Measurements from ENCODE around the gene NMT2. TPM values are rescaled to one million over a fixed set of nuclear protein-coding genes. Genes with fewer than 3 reads are reported as not detected.

NMT2 gene
- 10 to 100 TPM; 56.6 to 68.3 TPM for total RNA-seq
- polyA plus RNA-seq (ENCODE audit: insufficient read depth, low read depth, low replicate concordance) = 35.8 TPM
- long read RNA-seq, donor 1, transcript NMT2-202 (12 exons, 2,907 nt) = major isoform, 10 of 10 reads
- long read RNA-seq, donor 1, partial matches to known transcripts = 0 of 10 reads
- long read RNA-seq, donor 1, other reads (novel, unspliced or antisense) = 0 of 10 reads
- long read RNA-seq, donor 2, transcript NMT2-202 (12 exons, 2,907 nt) = major isoform, 5 of 5 reads
- long read RNA-seq, donor 2, partial matches to known transcripts = 0 of 5 reads
- long read RNA-seq, donor 2, other reads (novel, unspliced or antisense) = 0 of 5 reads

DNA sequence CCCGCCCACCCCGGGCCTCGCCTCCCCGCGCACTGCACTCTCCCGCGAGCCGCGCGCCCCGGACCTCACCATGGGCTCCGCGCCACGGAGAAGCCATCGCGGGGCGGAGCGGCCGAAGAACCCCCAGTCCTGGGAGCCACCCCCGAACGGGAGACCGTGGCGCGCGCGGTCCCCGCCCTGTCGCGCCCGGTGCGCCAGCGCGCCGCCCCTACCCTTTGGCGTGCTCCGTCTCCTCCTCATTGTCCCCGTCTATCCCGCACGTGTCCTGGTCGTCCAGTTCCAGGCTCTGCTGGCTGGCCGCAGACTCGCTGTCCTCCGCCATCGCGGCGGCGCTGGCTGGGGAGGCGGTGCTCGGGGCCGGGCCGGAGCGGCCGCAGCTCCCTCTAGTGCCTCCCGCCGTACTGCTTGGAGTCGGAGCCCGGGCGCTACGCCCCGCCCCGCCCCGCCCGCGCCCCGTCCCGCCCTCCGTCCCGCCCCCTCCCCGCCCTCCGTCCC lies at the start of gene NMT2:
Gene NMT2, minus strand, starts transcription at position 403 of the 495 bp plus-strand sequence. Its CDS starts 81 bp downstream, at position 322.
- H3K4me1 ChIP-seq = peaks cover 20% of the 10 kb centered on the region
- no peaks in the 10 kb centered on the region for H3K9me3 ChIP-seq
- intact Hi-C loops (cut with DNase I; ENCODE audit: low total_unique reads) = no loop called here
- H3K27ac ChIP-seq = peak within 1 kb of the TSS; percentile 86 to 87
- no peaks in the 10 kb centered on the region for H3K36me3 ChIP-seq (ENCODE audit: low read depth, missing control alignments)
- DNase-seq = no peak
- peak within 1 kb of the TSS; percentile 93 to 98 for H3K4me3 ChIP-seq
- TF ChIP-seq, protein P1, sequence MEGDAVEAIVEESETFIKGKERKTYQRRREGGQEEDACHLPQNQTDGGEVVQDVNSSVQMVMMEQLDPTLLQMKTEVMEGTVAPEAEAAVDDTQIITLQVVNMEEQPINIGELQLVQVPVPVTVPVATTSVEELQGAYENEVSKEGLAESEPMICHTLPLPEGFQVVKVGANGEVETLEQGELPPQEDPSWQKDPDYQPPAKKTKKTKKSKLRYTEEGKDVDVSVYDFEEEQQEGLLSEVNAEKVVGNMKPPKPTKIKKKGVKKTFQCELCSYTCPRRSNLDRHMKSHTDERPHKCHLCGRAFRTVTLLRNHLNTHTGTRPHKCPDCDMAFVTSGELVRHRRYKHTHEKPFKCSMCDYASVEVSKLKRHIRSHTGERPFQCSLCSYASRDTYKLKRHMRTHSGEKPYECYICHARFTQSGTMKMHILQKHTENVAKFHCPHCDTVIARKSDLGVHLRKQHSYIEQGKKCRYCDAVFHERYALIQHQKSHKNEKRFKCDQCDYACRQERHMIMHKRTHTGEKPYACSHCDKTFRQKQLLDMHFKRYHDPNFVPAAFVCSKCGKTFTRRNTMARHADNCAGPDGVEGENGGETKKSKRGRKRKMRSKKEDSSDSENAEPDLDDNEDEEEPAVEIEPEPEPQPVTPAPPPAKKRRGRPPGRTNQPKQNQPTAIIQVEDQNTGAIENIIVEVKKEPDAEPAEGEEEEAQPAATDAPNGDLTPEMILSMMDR (IDR thresholded peaks at IDR 0.05) = peak in 1 of 3 experiments; percentile 39
- peak; percentile 89 for TF ChIP-seq POLR2A (IDR thresholded peaks at IDR 0.05)
- WGBS, 2 donors = 0% methylated on average over 3 of the region's 70 CpGs; no CpG with 5 or more reads in 1 of the 2 donors
- no peaks in the 10 kb centered on the region for H3K27me3 ChIP-seq

DNA sequence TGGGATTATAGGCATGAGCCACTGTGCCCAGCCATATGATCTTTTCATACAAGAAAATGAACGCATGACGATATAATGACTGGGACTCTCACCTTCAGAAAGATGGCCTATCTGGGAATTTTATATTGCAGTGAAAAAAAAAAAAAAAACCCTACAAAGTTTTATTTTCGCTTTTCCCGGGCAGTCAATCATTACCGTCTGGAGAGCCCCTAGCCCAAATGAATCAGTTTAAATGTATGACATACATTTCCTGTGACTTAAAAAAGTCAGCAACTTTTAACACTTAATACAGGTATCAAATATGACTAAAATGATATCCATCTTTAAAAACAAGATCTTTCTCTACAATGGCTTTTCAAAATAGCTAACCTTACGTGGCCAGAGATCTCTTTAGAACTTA lies 48.2 kb upstream of the NMT2 start:
- intact Hi-C loops (cut with DNase I; ENCODE audit: low total_unique reads) = no loop called here
- Histone ChIP-seq H3K27ac (no peak overlapping the region), H3K9me3 (no peaks in the 10 kb centered on the region), H3K27me3 (no peaks in the 10 kb centered on the region), H3K4me1 (no peaks in the 10 kb centered on the region), H3K4me3 (no peak overlapping the region), H3K36me3 (ENCODE audit: low read depth, missing control alignments) (no peaks in the 10 kb centered on the region)
- no peak for DNase-seq
- TF ChIP-seq POLR2A (IDR thresholded peaks at IDR 0.05) = no peak
- TF ChIP-seq, protein P1 (IDR thresholded peaks at IDR 0.05) = no peak
- 96 to 97% methylated on average over 6 of the region's 6 CpGs for WGBS, 2 donors

DNA sequence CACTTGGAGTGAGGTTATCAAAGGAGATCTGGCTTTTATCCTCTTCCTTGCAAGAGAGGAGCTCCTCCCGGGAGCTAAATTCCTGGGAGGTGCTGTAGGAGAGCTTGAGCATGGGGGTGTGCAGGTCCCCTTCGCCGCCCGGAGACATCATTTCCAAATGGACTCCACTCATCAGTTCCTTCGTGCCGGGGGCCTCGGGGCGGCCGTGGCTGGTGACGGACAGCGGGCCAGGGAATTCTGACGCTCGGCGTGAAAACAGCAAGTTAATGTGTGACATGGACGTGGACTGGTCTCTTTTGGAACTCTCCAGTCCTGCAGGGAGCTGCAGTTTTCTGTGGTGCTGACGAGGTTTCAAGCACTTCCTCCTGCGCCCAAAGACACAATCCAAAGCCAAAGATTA lies 45.7 kb upstream of the NMT2 start:
- 90 to 95% methylated on average over 17 of the region's 17 CpGs for WGBS, 2 donors
- TF ChIP-seq, protein P1 (IDR thresholded peaks at IDR 0.05) = no peak
- TF ChIP-seq POLR2A (IDR thresholded peaks at IDR 0.05) = no peak

DNA sequence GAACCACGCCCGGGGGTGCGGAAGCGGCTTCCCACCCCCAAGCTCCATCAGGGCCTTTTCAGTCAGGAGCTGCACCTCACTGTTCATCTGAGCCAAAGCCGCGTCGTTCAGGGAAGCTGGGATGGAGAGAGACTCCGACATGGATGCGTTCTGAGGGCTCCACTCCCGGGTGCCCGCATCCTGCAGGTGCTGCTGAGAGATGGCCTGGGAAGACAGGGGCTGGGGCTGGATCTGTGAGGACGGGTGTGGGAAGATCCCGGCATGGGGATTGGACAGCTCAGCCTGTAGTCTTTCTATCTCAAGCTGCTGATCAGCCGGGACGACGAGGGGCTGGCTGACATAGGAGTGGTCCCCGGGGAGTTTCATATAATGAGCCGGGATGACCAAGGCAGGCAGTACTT lies 45.0 kb upstream of the NMT2 start:
- Histone ChIP-seq H3K27ac (no peak overlapping the region), H3K36me3 (ENCODE audit: low read depth, missing control alignments) (no peaks in the 10 kb centered on the region), H3K9me3 (no peaks in the 10 kb centered on the region), H3K4me1 (peaks cover 3% of the 10 kb centered on the region), H3K4me3 (no peak overlapping the region), H3K27me3 (no peaks in the 10 kb centered on the region)
- WGBS, 2 donors = 82 to 87% methylated on average over 18 of the region's 18 CpGs
- no peak for DNase-seq
- TF ChIP-seq POLR2A (IDR thresholded peaks at IDR 0.05) = no peak
- TF ChIP-seq, protein P1 (IDR thresholded peaks at IDR 0.05) = no peak
- intact Hi-C loops (cut with DNase I; ENCODE audit: low total_unique reads) = no loop called here

More for the DNA sequence above, 45.7 kb upstream of the NMT2 start:
- DNase-seq = no peak
- Histone ChIP-seq H3K4me1 (peaks cover 3% of the 10 kb centered on the region), H3K9me3 (no peaks in the 10 kb centered on the region), H3K36me3 (ENCODE audit: low read depth, missing control alignments) (no peaks in the 10 kb centered on the region), H3K27ac (no peak overlapping the region), H3K4me3 (no peak overlapping the region), H3K27me3 (no peaks in the 10 kb centered on the region)
- intact Hi-C loops (cut with DNase I; ENCODE audit: low total_unique reads) = no loop called here

Measured in testis (tissue), 5 donors.